Right renal pelvis (tissue), 4 donors: Measurements from ENCODE around the gene ANKRD52. TPM values are rescaled to one million over a fixed set of nuclear protein-coding genes. Genes with fewer than 3 reads are reported as not detected.

Experiments used
- DNase-seq, 4 donors: peaks; one replicate each; pipeline ENCODE4 v3.0.0-alpha.2; 2013; ENCODE audit warnings: low read depth in 4 of 4, low spot score in 3 of 4, missing footprints in 1 of 4
- polyA plus RNA-seq, 4 donors: library from polyadenylated mRNA; unstranded; fragments of 120-200 nt; gene quantifications; one replicate each; pipeline ENCODE4 v1.2.1, GENCODE V29; 2013; ENCODE audit not compliant: insufficient read length in 4 of 4

Gene ANKRD52
- polyA plus RNA-seq, 4 donors, result 28.2 to 32.0 (median 30.3) TPM

GRCh38 chr12:56188131-56188777, 69.9 kb downstream of the ANKRD52 start:
- no peak for DNase-seq

Other genes starting within 250 kb of the ANKRD52 start
- 10 to 100 TPM; 15.4 to 18.5 (median 17.0) TPM for gene IKZF4, start 237.3 kb downstream of the ANKRD52 start, polyA plus RNA-seq
- gene RPS26, start 216.5 kb downstream of the ANKRD52 start, polyA plus RNA-seq, result 100 to 1,000 TPM; 124 to 544 (median 254) TPM
- gene ERBB3, start 178.2 kb downstream of the ANKRD52 start, polyA plus RNA-seq, result 10 to 100 TPM; 73.9 to 92.9 (median 83.1) TPM
- gene PA2G4, start 153.8 kb downstream of the ANKRD52 start, polyA plus RNA-seq, result 100 to 1,000 TPM; 146 to 157 (median 151) TPM
- gene RPL41, start 141.8 kb downstream of the ANKRD52 start, polyA plus RNA-seq, result 1,000 to 10,000 TPM; 4,780 to 5,144 (median 4,856) TPM
- gene ZC3H10, start 140.1 kb downstream of the ANKRD52 start, polyA plus RNA-seq, result 1 to 10 TPM; 6.5 to 7.4 (median 7.2) TPM
- 10 to 100 TPM; 71.0 to 84.0 (median 79.2) TPM for gene ESYT1, start 130.1 kb downstream of the ANKRD52 start, polyA plus RNA-seq
- 100 to 1,000 TPM; 157 to 173 (median 167) TPM for gene MYL6B, start 105.8 kb downstream of the ANKRD52 start, polyA plus RNA-seq
- 1,000 to 10,000 TPM; 1,704 to 1,897 (median 1,779) TPM for gene MYL6, start 100.0 kb downstream of the ANKRD52 start, polyA plus RNA-seq
- gene SMARCC2, start 68.9 kb downstream of the ANKRD52 start, polyA plus RNA-seq, result 100 to 1,000 TPM; 110 to 133 (median 130) TPM
- 10 to 100 TPM; 43.5 to 45.8 (median 44.0) TPM for gene RNF41, start 36.5 kb downstream of the ANKRD52 start, polyA plus RNA-seq
- 10 to 100 TPM; 28.4 to 35.3 (median 31.8) TPM for gene NABP2, start 34.0 kb downstream of the ANKRD52 start, polyA plus RNA-seq
- gene SLC39A5, start 28.3 kb downstream of the ANKRD52 start, polyA plus RNA-seq, result 10 to 100 TPM; 46.7 to 76.7 (median 52.3) TPM
- gene COQ10A, start 8.6 kb upstream of the ANKRD52 start, polyA plus RNA-seq, result 10 to 100 TPM; 15.2 to 17.7 (median 16.9) TPM
- gene CS, start 41.9 kb upstream of the ANKRD52 start, polyA plus RNA-seq, result 100 to 1,000 TPM; 185 to 206 (median 202) TPM
- gene CNPY2, start 57.6 kb upstream of the ANKRD52 start, polyA plus RNA-seq, result 100 to 1,000 TPM; 145 to 167 (median 153) TPM
- 100 to 1,000 TPM in 1 of 4 donors, 10 to 100 TPM in 3; 79.4 to 101 (median 82.0) TPM for gene PAN2, start 75.6 kb upstream of the ANKRD52 start, polyA plus RNA-seq
- gene IL23A, start 80.5 kb upstream of the ANKRD52 start, polyA plus RNA-seq, result under 1 TPM; 0.49 to 1.00 (median 0.89) TPM
- gene STAT2, start 101.7 kb upstream of the ANKRD52 start, polyA plus RNA-seq, result 100 to 1,000 TPM in 1 of 4 donors, 10 to 100 TPM in 3; 79.2 to 107 (median 85.1) TPM
- under 1 TPM in 3 of 4 donors, not detected in 1; 0.06 to 0.18 (median 0.11) TPM for gene APOF, start 104.5 kb upstream of the ANKRD52 start, polyA plus RNA-seq
- gene TIMELESS, start 191.0 kb upstream of the ANKRD52 start, polyA plus RNA-seq, result 10 to 100 TPM; 33.6 to 38.4 (median 36.9) TPM
- gene MIP, start 196.3 kb upstream of the ANKRD52 start, polyA plus RNA-seq, result under 1 TPM in 2 of 4 donors, not detected in 2; 0.22 to 0.37 TPM
- gene SPRYD4, start 210.2 kb upstream of the ANKRD52 start, polyA plus RNA-seq, result 1 to 10 TPM; 3.5 to 4.8 (median 4.3) TPM
- gene GLS2, start 229.8 kb upstream of the ANKRD52 start, polyA plus RNA-seq, result 1 to 10 TPM in 2 of 4 donors, under 1 TPM in 2; 0.78 to 1.6 (median 1.0) TPM